ENCODE results near the gene RPTOR. TPM values are rescaled to one million over a fixed set of nuclear protein-coding genes. Genes with fewer than 3 reads are reported as not detected.

The RPTOR gene
- total and polyA plus RNA-seq, 2 experiments from 2014 or later = 6.6 to 16.1 TPM

- H3K27ac ChIP-seq = no peak overlapping the region
- no peaks in the 10 kb centered on the region for H3K9me2 ChIP-seq (ENCODE audit: insufficient read depth)
- H3K4me3 ChIP-seq = no peak overlapping the region
- H3K4me2 ChIP-seq (ENCODE audit: unreplicated experiment) = no peak overlapping the region
- H3K27me3 ChIP-seq (replicated peaks; ENCODE audit: insufficient read depth) = no peaks in the 10 kb centered on the region
- no peak for DNase-seq
- H3K9ac ChIP-seq = no peak overlapping the region
- 0 out of 2 replicates have a peak, but pooled peaks cover 7% of the 10 kb centered on the region for H3F3A ChIP-seq (ENCODE audit: insufficient read depth)
- peaks cover 54% of the 10 kb centered on the region for H3K79me2 ChIP-seq (ENCODE audit: insufficient read depth)
- H3K36me3 ChIP-seq (ENCODE audit: low read depth) = no peaks in the 10 kb centered on the region
- no peak overlapping the region for H2AFZ ChIP-seq
- TF ChIP-seq EZH2 (IDR thresholded peaks at IDR 0.05; ENCODE audit: insufficient read depth, poor library complexity, severe bottlenecking) = no peak
- no peak for TF ChIP-seq EZH2phosphoT487 (IDR thresholded peaks at IDR 0.05; ENCODE audit: insufficient read depth, low read depth)
- H3K4me1 ChIP-seq (ENCODE audit: insufficient read depth) = peaks cover 32% of the 10 kb centered on the region
- 91 to 92% methylated on average over 7 of the region's 7 CpGs for WGBS, 2 experiments (ENCODE audit: low coverage in 1 of 2, low lambda C conversion rate in 2 of 2, missing lambda C conversion rate in 2 of 2)
- H4K20me1 ChIP-seq (ENCODE audit: insufficient read depth) = no peaks in the 10 kb centered on the region
- H3K9me3 ChIP-seq (ENCODE audit: low read depth) = no peaks in the 10 kb centered on the region
- in situ Hi-C loops (cut with MboI) = no loop called here
These were observed 184.4 kb downstream of the RPTOR start for GRCh38 chr17:80729016-80729415.

- Histone ChIP-seq H3K27ac (no peak overlapping the region), H3K9me3 (ENCODE audit: low read depth) (no peaks in the 10 kb centered on the region), H3K27me3 (replicated peaks; ENCODE audit: insufficient read depth) (no peaks in the 10 kb centered on the region), H3K4me2 (ENCODE audit: unreplicated experiment) (no peak overlapping the region), H3K9ac (no peak overlapping the region), H3K9me2 (ENCODE audit: insufficient read depth) (no peaks in the 10 kb centered on the region), H3F3A (ENCODE audit: insufficient read depth) (0 out of 2 replicates have a peak, but pooled peaks cover 7% of the 10 kb centered on the region), H3K79me2 (ENCODE audit: insufficient read depth) (peaks cover 48% of the 10 kb centered on the region), H3K36me3 (ENCODE audit: low read depth) (no peaks in the 10 kb centered on the region), H3K4me3 (no peak overlapping the region), H2AFZ (no peak overlapping the region), H3K4me1 (ENCODE audit: insufficient read depth) (peaks cover 26% of the 10 kb centered on the region), H4K20me1 (ENCODE audit: insufficient read depth) (no peaks in the 10 kb centered on the region)
- WGBS, 2 experiments (ENCODE audit: low coverage in 1 of 2, low lambda C conversion rate in 2 of 2, missing lambda C conversion rate in 2 of 2) = 90 to 91% methylated on average over 10 of the region's 10 CpGs
- DNase-seq = no peak
- TF ChIP-seq EZH2 (IDR thresholded peaks at IDR 0.05; ENCODE audit: insufficient read depth, poor library complexity, severe bottlenecking) (no peak), EZH2phosphoT487 (IDR thresholded peaks at IDR 0.05; ENCODE audit: insufficient read depth, low read depth) (no peak)
- in situ Hi-C loops (cut with MboI) = no loop called here
These were observed 185.1 kb downstream of the RPTOR start for GRCh38 chr17:80729761-80730160.

- Histone ChIP-seq H3K36me3 (ENCODE audit: low read depth) (no peaks in the 10 kb centered on the region), H3K4me1 (ENCODE audit: insufficient read depth) (peaks cover 16% of the 10 kb centered on the region), H3K4me2 (ENCODE audit: unreplicated experiment) (no peak overlapping the region), H3K79me2 (ENCODE audit: insufficient read depth) (peaks cover 42% of the 10 kb centered on the region), H3F3A (ENCODE audit: insufficient read depth) (0 out of 2 replicates have a peak, but pooled peaks cover 7% of the 10 kb centered on the region), H2AFZ (no peak overlapping the region), H3K27ac (no peak overlapping the region), H3K27me3 (replicated peaks; ENCODE audit: insufficient read depth) (no peaks in the 10 kb centered on the region), H3K4me3 (no peak overlapping the region), H3K9me3 (ENCODE audit: low read depth) (no peaks in the 10 kb centered on the region), H3K9me2 (ENCODE audit: insufficient read depth) (no peaks in the 10 kb centered on the region), H4K20me1 (ENCODE audit: insufficient read depth) (no peaks in the 10 kb centered on the region), H3K9ac (no peak overlapping the region)
- in situ Hi-C loops (cut with MboI) = no loop called here
- WGBS, 2 experiments (ENCODE audit: low coverage in 1 of 2, low lambda C conversion rate in 2 of 2, missing lambda C conversion rate in 2 of 2) = 98 to 99% methylated on average over 6 of the region's 6 CpGs
- no peak for DNase-seq
- no peak for TF ChIP-seq EZH2phosphoT487 (IDR thresholded peaks at IDR 0.05; ENCODE audit: insufficient read depth, low read depth)
- no peak for TF ChIP-seq EZH2 (IDR thresholded peaks at IDR 0.05; ENCODE audit: insufficient read depth, poor library complexity, severe bottlenecking)
These were observed 186.1 kb downstream of the RPTOR start for GRCh38 chr17:80730739-80731138.

- H3K79me2 ChIP-seq (ENCODE audit: insufficient read depth) = peaks cover 36% of the 10 kb centered on the region
- DNase-seq = no peak
- H2AFZ ChIP-seq = no peak overlapping the region
- in situ Hi-C loops (cut with MboI) = no loop called here
- H3F3A ChIP-seq (ENCODE audit: insufficient read depth) = 0 out of 2 replicates have a peak, but pooled peaks cover 7% of the 10 kb centered on the region
- no peaks in the 10 kb centered on the region for H4K20me1 ChIP-seq (ENCODE audit: insufficient read depth)
- H3K27me3 ChIP-seq (replicated peaks; ENCODE audit: insufficient read depth) = no peaks in the 10 kb centered on the region
- H3K9ac ChIP-seq = 0 out of 2 replicates have a peak overlapping the region, but pooled peaks have one; percentile 36
- no peaks in the 10 kb centered on the region for H3K9me3 ChIP-seq (ENCODE audit: low read depth)
- no peaks in the 10 kb centered on the region for H3K36me3 ChIP-seq (ENCODE audit: low read depth)
- 89 to 91% methylated on average over 7 of the region's 7 CpGs for WGBS, 2 experiments (ENCODE audit: low coverage in 1 of 2, low lambda C conversion rate in 2 of 2, missing lambda C conversion rate in 2 of 2)
- no peak overlapping the region for H3K27ac ChIP-seq
- TF ChIP-seq EZH2 (IDR thresholded peaks at IDR 0.05; ENCODE audit: insufficient read depth, poor library complexity, severe bottlenecking) (no peak), EZH2phosphoT487 (IDR thresholded peaks at IDR 0.05; ENCODE audit: insufficient read depth, low read depth) (no peak)
- no peak overlapping the region for H3K4me2 ChIP-seq (ENCODE audit: unreplicated experiment)
- no peak overlapping the region for H3K4me3 ChIP-seq
- H3K9me2 ChIP-seq (ENCODE audit: insufficient read depth) = no peaks in the 10 kb centered on the region
- peaks cover 15% of the 10 kb centered on the region for H3K4me1 ChIP-seq (ENCODE audit: insufficient read depth)
These were observed 186.7 kb downstream of the RPTOR start for GRCh38 chr17:80731323-80731722.
